Stimulated activated CD8-positive, alpha-beta memory T cell treated with anti-CD3 and anti-CD28 coated beads, Interleukin-4, amount 100 ng/mL, for 1 hour (primary cell): ENCODE measurements around the gene RNF157.
"Not testable (repeated sequence)": the region's sequence is repeated elsewhere in the genome, so short reads cannot be mapped to it uniquely, and the experiment has no call there.

Experiments used
- DNase-seq, 2 donors: peaks; one replicate each; pipeline ENCODE4 v3.0.0-alpha.2; 2020; ENCODE audit warnings: low read depth in 2 of 2, low spot score in 1 of 2

RNF157 gene

DNA sequence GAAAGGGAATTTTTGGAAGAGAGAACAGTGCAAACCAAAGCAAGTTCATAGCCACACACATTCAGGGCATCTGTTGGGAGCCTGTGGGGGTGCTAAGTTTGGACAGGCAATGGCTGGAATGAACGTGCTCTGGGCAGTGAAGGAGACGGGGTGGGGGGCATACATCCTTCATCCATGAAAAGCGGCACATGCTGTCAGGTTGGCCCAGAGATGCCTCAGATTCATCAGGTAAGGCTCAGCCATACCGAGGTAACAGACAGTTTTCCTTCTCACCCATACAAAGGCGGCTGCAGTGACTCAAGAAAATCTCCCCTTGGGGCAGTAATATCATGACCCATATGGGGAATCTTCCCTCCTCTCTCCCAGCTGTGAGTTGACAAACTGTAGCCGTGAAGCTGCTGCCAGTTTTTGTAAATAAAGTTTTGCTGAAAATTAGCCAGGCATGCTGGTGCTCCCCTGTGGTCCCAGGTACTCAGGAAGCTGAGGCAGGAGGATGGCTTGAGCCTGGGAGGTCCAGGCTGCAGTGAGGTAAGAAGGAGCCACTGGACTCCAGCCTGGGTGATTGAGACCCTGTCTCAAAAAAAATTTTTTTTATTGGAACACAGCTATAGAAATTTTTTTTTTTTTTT is 15.6 kb upstream of the RNF157 start:
- no peak for DNase-seq

DNA sequence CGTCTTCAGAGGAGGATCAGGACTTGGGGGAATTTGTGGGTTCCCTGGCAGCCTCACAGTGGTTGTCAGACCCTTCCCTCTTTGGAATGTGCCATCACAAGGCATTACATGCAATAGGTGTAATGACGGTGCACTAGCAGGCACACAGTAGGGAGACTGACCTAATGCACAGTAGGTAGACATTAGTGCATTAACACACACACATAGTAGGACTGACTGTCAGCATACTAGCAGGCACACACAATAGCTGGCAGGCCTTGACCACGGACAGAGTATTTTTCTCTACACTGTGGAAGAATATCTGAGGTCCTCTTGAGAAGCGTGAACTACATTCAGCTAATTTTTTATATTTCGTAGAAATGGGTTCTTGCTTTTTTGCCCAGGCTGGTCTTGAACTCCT is 14.0 kb upstream of the RNF157 start:
- no peak for DNase-seq

DNA sequence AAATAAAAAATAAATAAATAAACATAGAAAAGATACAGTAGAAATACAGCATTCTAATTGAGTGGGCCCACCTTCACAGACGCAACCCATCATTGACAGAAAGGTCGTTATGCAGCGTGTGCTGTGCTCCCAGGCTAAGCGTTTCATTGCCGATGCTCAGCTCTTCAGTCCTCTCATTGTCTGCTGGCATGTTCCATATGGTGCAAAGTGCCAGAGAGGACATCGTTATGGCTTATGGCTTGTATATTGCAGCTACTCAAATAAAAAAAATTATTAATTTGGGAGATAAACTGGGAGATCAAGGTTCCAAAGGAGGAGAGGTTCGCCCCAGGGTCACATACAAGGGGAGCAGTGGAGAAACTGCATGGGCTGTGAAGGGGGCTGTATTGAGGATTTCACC is 13.5 kb upstream of the RNF157 start:
- no peak for DNase-seq

DNA sequence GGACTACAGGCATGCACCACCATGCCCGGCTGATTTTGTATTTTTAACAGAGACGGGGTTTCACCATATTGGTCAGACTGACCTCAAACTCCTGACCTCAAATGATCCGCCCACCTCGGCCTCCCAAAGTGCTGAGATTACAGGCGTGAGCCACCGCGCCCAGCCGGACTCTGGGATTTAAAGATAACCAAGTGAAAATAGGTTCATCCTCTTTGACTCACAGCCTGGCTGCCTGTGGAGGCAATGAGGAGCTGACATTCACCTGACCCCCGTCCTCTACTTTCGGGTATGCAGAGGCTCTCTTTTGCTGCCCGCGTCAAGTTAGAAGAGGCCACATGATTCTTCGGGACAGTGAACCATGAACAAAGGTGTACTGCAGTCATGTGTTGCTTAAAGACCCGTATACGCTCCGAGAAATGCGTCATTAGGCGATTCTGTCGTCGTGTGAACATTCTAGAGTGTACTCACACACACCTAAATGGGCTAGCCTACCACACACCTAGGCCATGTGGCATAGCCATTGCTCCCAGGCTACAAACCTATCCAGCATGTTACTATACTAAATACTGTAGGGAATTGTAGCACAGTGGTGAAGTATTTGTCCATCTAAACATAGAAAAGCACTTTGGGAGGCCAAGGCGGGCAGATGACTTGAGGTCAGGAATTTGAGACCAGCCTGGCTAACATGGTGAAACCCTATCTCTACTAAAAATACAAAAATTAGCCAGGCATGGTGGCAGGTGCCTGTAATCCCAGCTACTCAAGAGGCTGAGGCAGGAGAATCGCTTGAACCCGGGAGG is 12.9 kb upstream of the RNF157 start:
- DNase-seq, result not testable (repeated sequence)

DNA sequence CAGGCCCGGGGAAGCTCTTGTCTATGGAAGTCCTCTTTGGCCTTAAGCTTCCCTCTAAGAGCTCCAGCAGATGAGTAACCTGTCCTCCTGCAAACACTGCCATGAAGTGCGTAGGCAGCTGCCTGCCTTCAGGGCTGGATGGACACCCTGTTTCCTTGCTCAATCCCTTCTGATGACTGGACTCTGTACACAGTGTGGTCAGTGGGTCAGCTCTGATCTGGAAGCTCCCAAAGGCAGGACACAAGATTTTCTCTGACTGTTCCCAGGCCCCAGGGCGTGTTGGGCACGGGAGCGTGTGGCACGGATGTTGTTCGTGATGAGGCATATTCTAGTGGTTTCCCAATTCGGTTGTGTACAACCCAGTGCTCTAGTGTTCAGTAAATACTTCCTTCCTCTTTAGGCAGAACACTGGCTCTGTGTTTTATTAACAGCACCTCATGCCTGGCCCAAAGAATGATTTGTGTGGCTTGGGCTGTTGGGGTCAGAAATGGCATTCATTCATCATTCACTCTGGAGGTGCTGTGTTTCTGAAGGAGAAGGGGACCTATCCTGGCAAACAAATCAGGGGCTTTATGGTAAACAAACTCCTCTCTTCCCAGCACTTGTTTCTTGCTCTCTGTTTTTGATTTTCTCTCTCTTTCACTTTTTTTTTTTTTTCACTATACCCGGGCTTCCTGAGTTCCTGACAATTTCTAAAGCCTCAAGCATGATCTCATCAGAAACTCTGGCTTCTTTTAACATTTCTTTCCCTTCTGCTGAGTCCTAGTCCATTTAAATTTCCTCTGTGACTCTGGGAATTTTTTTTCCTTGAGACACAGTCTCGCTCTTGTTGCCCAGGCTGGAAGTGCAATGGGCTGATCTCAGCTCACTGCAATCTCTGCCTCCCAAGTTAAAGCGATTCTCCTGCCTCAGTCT is 12.0 kb upstream of the RNF157 start:
- DNase-seq, result no peak

DNA sequence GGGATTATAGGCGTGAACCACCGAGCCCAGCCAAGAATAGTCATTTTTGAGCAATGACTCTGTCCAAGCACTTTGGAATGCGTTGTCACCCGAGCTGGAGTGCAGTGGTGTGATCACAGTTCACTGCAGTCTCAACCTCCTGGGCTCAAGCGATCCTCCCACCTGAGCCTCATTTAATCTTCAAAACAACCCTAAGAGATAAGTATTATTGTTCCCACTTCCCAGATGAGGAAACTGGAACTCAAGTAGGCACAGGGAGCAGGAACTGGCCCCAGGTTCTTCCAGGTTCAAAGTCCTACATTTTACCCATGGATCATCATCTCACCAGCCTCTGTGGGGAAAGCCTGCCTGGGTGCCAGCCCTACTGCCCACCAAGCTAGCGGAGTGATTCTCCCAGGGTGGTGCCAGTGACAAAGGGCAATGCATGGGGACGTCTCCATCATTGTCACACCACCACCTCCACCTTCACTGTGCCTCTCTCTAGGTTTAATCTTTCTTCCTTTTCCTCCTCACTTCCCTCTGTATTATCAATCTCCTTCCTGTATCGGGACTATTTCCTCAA is 11.3 kb upstream of the RNF157 start:
- DNase-seq, result no peak

DNA sequence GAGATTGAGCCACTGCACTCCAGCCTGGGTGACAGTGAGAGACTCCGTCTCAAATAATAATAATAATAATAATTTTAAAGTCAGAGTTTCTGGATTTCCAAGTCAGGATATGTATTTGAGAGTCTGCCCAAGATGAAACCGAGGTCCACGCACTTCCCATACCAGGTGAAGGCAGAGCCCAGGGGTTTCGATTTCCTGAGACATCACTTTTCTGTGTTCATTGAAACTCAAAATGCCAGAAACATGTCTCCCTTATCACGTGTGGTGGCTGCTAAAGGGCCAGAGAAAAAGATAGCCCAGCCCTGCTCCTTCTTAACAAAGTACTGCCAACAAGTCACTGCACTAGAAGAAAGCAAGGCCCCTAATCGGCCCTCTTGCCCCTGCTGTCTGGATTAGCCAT is 9.8 kb upstream of the RNF157 start:
- no peak for DNase-seq

DNA sequence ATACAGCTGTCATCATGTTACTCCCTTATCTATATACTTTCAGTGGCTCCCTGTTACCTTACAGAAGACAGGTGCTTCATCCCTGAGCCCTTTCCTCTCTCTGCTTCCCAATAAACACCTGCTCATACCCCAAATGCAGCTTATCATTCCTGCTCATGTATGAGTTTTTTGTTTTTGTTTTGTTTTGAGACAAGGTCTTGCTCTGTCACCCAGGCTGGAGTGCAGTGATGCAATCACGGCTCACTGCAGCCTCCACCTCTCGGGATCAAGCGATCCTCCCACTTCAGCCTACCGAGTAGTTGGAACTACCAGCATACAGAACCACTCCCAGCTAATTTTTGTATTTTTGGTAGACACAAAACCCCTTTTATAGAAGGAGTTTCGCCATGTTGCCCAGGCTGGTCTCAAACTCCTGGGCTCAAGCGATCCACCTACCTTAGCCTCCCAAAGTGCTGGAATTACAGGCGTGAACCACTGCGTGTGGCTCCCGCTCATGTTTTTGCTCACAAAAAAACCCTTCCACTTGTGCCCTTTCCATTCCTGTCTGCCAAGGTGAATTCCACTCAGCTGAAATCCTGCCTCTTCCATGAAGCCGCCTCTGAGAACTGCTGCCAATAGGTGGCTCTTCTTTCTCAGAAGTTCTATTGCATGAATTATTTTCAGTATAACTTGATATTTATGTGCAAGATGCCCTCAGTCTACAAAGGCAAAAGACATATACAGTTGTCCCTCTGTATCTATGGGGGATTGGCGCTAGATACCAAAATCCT is 7.9 kb upstream of the RNF157 start:
- no peak for DNase-seq

DNA sequence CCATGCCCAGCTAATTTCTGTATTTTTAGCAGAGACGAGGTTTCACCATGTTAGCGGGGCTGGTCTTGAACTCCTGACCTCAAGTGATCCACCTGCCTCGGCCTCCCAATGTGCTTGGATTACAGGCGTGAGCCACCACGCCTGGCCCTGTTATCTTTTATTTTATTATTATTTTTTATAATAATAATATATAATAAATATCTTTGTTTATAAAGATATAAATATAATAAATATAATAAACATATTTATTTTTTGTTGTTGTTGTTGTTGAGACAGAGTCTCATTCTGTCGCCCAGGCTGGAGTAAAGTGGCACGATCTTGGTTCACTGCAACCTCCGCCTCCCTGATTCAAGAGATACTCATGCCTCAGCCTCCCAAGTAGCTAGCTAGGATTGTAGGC is 7.0 kb upstream of the RNF157 start:
- DNase-seq, result no peak

DNA sequence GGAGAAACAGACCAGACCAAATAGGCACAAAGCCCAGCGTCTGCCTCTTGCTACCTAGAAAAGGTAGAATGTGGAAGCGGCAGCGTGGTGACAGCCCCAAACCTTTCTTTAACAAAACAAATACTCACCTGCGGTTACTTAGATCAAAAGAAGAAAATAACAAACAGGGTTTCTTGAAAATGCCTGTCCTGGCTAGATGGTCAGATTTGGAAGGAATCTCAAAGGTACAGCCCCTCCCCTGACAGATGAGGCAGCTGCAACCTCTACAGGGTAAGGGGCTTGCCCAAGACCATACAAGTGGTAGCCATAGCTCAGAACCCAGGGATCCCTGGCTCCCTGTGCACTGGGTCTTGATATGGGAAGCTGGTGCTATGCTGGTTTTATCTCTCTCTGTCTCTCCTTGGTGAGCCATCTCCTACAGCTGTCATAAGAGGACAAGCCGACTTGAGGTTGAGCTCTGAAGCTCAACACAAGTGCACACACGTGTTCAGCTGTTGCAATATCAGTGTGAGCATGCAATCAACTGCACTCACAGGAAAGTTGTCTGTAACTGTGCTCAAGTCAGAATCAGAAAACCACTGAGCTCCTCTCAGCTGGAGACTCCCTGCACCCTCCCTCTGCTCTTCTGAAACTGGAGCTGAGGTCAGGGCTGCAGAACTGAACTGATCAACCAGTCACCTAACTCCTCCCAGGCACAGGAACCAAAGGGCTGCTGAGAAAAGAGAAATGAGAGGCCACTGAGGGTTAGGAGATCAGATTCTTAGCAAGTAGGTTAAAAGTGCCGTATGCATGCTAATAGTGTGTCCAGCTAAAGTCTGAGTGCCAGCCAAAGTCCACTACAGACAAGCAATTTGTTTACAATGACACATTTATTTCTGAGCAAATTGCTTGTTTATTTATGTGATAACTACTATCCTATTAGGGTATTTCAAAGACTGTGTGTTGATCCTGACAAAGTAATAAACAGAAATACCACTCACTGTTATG is 6.1 kb upstream of the RNF157 start:
- DNase-seq, result no peak

DNA sequence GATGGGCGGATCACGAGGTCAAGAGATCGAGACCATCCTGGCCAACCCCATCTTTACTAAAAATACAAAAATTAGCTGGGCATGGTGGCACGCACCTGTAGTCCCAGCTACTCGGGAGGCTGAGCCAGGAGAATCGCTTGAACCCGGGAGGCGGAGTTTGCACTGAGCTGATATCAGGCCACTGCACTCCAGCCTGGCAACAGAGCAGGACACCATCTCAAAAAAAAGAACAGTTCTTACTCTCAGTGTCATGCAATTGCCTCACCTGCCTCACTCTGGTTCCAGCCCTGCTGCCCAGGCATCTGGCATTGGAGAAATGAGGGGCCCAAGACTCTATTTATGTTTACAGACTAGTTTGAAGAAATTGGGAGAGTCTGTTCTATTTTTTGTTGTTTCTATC is 4.4 kb upstream of the RNF157 start:
- DNase-seq, result not testable (repeated sequence)

DNA sequence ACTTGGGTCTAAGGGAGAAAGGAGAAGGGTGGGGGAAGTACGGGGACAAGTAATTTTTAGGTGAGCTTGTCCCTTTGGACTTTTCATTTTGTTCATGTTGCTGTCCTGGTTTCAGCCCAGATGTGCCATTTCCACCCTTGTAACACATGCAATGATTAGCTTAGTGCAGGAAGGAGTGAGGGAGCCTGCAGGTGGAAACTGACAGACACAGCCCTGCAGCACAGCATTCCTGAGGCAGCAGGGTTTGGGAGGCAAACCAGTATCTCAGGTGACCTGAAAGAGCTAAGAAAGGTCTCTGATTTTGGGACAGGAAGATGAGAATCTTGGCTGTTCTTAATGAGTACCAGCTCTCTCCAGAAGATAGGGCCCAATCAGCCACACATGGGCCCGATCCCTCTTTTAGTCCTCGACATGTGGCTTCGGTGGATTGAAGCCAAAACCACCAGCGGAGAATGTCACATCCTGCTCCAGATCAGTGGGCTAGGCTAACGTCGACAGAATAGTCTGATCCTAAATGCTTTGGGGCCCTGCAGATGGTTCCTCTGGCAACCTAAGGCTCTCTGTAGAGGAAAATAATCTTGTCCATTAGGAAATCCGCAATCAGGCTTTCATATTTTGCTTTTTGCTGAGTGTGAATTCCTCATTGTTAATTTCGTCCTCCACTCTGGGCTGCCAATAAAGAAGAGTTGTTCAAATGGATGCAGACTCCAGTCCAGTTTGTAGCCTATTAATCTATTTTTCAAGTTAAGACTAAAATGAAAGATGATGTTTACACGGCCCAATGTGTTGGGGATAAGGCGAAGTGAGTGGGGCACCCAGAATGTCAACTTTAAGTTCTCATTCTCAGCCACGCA is 3.8 kb upstream of the RNF157 start:
- DNase-seq, result no peak

DNA sequence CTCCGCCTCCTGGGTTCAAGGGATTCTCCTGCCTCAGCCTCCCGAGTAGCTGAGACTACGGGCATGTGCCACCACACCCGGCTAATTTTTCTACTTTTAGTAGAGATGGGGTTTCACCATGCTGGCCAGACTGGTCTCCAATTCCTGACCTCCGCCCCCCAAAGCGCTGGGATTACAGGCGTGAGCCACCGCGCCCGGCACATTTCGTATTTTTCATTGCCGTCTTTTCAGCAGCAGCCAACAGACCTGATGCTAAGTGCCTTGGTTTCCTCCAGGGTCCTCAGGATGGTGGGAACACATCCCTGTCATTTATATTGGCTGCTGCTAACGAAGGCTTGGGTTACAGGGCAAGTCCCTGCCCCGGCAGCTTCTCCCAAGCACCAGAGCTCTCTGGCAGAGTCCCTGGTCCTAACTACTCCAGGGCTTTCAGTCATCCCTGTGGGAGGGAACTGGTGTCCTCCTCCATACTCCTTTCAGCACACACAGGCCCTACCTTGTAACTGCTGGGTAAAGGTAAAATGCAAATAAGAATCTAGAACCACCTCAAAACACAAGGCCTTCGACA is 1.5 kb upstream of the RNF157 start:
- no peak for DNase-seq

DNA sequence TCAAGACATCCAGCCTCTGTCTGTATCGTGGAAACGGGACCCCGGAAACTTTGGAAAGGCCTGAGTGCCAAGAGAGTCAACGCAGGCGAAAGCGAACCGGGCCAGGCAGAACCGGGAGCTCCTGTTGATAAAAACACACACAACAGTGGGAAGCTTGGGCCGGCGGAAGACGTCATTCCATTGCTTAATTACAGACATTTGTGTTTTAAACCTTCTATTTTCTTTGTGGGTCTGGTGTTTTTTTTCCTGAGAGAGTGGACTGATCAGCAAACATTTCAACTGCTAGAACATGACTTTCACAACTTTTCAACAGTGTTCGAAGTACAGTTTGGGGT is 878 bp upstream of the RNF157 start:
- DNase-seq, result no peak

DNA sequence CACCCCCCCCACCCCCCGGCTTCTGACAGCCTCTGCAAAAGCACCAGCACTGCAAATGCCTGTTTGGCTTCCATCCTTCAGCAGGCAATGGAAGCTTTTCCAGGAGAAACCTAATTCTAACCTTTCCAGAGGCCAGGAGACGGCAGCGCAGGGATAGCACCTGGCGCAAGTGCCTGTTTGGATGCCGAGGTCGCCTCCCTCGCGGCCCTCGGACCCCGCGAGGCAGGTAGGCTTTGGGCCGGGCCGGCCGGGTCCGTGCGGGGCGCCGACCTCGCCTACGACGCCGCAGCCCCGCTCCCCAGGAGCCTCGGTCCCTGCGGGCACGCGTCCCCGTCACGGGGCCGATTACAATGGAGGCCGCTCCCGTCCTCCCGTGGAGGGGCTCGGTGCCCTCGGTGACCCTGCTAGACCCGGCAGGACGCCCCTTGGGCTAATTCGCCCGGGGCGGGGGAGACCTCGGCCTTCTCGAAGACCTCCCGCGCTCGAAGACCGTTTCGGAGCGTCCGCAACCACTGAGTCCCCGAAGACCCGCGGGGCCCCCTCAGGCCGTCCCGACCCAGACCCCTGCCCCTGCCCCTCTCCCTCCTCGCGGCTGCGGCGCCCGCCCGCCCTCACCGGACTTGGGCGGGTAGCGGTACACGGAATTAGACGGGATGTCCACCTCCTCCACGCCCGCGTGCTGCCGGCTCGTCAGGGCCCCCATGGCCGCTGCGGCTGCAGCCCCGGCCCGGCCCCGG is 587 bp downstream of the RNF157 start:
- no peak for DNase-seq

DNA sequence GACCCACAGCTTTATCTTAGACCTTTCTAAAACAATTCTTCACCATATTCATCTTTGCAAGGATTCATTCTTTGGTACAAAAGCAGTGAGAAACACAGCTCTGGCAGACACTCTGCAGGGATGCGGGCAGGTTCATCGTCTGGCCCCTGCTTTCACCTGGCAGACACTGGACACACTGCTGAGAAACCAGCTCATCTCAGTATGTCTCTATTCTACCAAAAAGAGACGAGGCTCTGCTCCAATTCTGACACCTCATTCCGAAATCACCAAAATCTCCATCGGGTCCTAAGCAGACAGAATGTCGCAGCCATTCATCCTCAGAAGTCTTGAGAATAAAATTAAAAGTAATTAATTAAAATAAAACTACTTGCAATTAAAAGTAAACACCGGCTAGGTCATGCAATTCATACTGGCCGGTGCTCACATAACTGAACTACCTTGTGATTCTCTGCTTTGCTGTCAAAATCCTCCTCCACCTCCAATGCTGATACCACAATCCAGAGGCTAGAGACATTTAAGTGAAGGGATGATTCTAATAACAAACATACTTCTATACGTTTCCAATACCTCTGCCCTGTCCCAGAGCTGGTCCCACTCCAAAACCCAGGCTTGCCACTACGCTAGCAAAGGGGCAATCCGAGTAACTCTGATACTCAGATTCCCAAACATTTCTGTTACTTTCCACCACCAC is 1.3 kb downstream of the RNF157 start:
- DNase-seq, result no peak

DNA sequence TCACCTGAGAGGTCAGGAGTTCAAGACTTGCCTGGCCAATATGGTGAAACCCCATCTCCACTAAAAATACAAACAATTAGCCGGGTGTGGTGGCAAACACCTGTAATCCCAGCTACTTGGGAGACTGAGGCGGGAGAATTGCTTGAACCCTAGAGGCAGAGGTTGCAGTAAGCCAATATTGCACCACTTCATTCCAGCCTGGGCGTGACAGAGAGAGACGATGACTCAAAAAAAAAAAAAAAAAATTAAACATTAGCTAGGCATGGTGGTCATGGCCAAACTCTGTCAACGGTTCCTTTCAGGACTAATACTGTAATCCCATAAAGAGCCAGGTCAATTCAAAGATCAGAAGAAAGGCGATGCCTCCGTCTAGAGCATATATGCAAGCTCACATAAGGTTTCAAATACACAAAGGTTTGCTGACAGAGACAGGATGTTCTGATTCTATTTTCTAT is 2.4 kb downstream of the RNF157 start:
- DNase-seq, result no peak
